OCI-LY3 (cell line): ENCODE results near the gene KPNB1.

Experiments used
- H2AFZ ChIP-seq: fragments of 200-600, 300-600 bp; shearing (Covaris generic); 2 replicates; pipeline ENCODE4 v1.6.0; 2014; ENCODE audit warnings: antibody characterized with exemption, low read depth, low read length
- H3K27ac ChIP-seq: fragments of 200-600, 300-600 bp; sonication (generic); 2 replicates; pipeline ENCODE4 v1.5.1; 2014; ENCODE audit warnings: mild to moderate bottlenecking, low read length, moderate library complexity, mixed read lengths
- H3K27me3 ChIP-seq: fragments of 200-600, 300-600 bp; sonication (generic); 2 replicates; pipeline ENCODE4 v1.6.1; 2014; ENCODE audit warnings: low read depth, low read length, mixed read lengths
- H3K36me3 ChIP-seq: fragments of 200-600, 300-600 bp; sonication (generic); replicated peaks from 2 replicates; pipeline ENCODE3; 2014; ENCODE audit warnings: low read depth, low read length, mixed read lengths
- H3K4me1 ChIP-seq: fragments of 300-600, 200-600 bp; sonication (generic); 2 replicates; pipeline ENCODE4 v1.6.1; 2014; ENCODE audit warnings: low read length, mixed read lengths
- H3K4me2 ChIP-seq: fragments of 200-600, 300-600 bp; sonication (generic); 2 replicates; pipeline ENCODE4 v1.6.1; 2014; ENCODE audit warnings: low read length, mixed read lengths
- H3K4me3 ChIP-seq: fragments of 300-600, 200-600 bp; sonication (generic); 2 replicates; pipeline ENCODE4 v1.5.1; 2014; ENCODE audit warnings: antibody characterized with exemption, mild to moderate bottlenecking, low read length, moderate library complexity
- H3K79me2 ChIP-seq: fragments of 300-600, 200-600 bp; shearing (Covaris generic); 2 replicates; pipeline ENCODE4 v1.6.1; 2014; ENCODE audit warnings: mild to moderate bottlenecking, low read length, mixed read lengths
- H3K9ac ChIP-seq: fragments of 300-600, 200-600 bp; shearing (Covaris generic); 2 replicates; pipeline ENCODE4 v1.6.0; 2014; ENCODE audit warnings: mild to moderate bottlenecking, low read length, moderate library complexity
- H3K9me3 ChIP-seq: fragments of 200-600, 300-600 bp; shearing (Covaris generic); 2 replicates; pipeline ENCODE4 v1.6.1; 2014; ENCODE audit warnings: low read length, mixed read lengths; ENCODE audit not compliant: insufficient read depth
- H4K20me1 ChIP-seq: fragments of 200-600, 300-600 bp; sonication (generic); 2 replicates; pipeline ENCODE4 v1.6.1; 2016; ENCODE audit warnings: low read length, mixed read lengths; ENCODE audit not compliant: insufficient read depth
- EZH2phosphoT487 ChIP-seq: fragments of 200-600 bp; shearing (Covaris generic); IDR thresholded peaks from 2 replicates; pipeline ENCODE4 v1.6.1; 2018; ENCODE audit warnings: antibody characterized with exemption, mixed run types, low read depth
- TF ChIP-seq, protein P1 (sequence below): fragments of 200-600, 300-600 bp; sonication (generic); IDR thresholded peaks from 2 replicates; pipeline ENCODE4 v1.5.1; 2014; ENCODE audit warnings: antibody characterized with exemption, low read length, low read depth

KPNB1 gene

DNA sequence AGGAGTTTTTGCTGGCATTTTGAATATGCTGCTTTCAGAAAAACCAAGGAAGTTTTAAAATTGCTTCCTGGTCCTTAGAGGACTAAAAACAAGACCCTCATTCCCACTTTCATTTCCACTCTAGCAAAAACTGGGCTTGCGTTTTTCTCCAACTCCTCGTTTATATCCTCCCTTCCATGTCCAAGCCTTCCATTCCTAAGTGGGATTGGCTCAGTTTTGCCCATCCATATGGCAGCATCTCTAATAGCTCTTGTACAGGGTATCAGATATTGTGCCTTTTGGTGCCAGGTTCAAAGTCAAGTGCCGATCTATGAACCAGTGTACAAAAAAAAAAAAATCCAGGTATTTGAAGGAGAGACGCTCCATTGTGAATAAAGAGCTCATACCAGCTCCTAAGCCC is 34.3 kb downstream of the KPNB1 start:
- no peaks in the 10 kb centered on the region for H3K79me2 ChIP-seq
- H3K9me3 ChIP-seq, result no peaks in the 10 kb centered on the region
- H3K27ac ChIP-seq, result no peak overlapping the region
- TF ChIP-seq, protein P1, sequence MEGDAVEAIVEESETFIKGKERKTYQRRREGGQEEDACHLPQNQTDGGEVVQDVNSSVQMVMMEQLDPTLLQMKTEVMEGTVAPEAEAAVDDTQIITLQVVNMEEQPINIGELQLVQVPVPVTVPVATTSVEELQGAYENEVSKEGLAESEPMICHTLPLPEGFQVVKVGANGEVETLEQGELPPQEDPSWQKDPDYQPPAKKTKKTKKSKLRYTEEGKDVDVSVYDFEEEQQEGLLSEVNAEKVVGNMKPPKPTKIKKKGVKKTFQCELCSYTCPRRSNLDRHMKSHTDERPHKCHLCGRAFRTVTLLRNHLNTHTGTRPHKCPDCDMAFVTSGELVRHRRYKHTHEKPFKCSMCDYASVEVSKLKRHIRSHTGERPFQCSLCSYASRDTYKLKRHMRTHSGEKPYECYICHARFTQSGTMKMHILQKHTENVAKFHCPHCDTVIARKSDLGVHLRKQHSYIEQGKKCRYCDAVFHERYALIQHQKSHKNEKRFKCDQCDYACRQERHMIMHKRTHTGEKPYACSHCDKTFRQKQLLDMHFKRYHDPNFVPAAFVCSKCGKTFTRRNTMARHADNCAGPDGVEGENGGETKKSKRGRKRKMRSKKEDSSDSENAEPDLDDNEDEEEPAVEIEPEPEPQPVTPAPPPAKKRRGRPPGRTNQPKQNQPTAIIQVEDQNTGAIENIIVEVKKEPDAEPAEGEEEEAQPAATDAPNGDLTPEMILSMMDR, result no peak
- TF ChIP-seq EZH2phosphoT487, result no peak
- H2AFZ ChIP-seq, result no peak overlapping the region
- H3K4me1 ChIP-seq, result no peaks in the 10 kb centered on the region
- no peaks in the 10 kb centered on the region for H3K27me3 ChIP-seq
- peaks cover 12% of the 10 kb centered on the region; the same call in 1 of the 2 replicates for H4K20me1 ChIP-seq
- H3K4me3 ChIP-seq, result no peak overlapping the region
- H3K4me2 ChIP-seq, result no peak overlapping the region
- H3K9ac ChIP-seq, result no peak overlapping the region
- peaks cover 51% of the 10 kb centered on the region for H3K36me3 ChIP-seq

DNA sequence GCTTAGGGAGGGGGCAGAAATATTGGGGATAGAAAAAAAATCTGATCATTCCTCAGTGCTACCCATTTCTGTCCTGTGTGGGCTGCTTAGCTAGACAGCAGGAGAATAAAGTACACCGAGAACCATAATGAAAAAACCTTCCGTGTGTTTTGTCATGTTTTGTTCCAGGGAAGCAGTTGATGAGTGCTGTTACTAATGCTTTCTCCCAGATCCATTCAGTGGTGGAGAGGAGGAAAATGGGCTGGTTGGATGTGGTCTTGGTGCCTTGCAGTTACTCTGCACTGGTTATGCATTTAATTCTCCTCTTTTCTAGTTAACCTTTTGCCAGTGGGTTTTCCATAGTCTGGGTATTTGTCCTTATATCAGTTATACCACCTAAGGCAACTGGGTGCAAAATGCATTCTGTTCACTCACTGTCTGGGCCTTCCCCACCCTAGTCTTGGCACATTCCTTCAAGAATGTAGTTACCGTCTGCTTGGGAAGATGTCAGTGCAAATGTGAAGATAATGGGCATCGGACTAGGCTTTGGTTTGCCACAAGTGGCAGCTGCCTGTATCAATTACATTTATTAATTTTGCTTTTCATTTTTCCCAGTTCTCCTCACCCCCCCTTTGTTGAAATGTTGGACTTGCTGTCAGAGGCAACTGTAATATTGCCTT is 34.9 kb downstream of the KPNB1 start:
- Histone ChIP-seq H3K27ac (no peak overlapping the region), H3K4me1 (no peaks in the 10 kb centered on the region), H2AFZ (no peak overlapping the region), H3K9ac (no peak overlapping the region), H4K20me1 (peaks cover 12% of the 10 kb centered on the region; the same call in 1 of the 2 replicates), H3K79me2 (no peaks in the 10 kb centered on the region), H3K9me3 (no peaks in the 10 kb centered on the region), H3K4me2 (no peak overlapping the region), H3K4me3 (no peak overlapping the region), H3K36me3 (peaks cover 47% of the 10 kb centered on the region), H3K27me3 (no peaks in the 10 kb centered on the region)
- TF ChIP-seq, protein P1, result no peak
- no peak for TF ChIP-seq EZH2phosphoT487

DNA sequence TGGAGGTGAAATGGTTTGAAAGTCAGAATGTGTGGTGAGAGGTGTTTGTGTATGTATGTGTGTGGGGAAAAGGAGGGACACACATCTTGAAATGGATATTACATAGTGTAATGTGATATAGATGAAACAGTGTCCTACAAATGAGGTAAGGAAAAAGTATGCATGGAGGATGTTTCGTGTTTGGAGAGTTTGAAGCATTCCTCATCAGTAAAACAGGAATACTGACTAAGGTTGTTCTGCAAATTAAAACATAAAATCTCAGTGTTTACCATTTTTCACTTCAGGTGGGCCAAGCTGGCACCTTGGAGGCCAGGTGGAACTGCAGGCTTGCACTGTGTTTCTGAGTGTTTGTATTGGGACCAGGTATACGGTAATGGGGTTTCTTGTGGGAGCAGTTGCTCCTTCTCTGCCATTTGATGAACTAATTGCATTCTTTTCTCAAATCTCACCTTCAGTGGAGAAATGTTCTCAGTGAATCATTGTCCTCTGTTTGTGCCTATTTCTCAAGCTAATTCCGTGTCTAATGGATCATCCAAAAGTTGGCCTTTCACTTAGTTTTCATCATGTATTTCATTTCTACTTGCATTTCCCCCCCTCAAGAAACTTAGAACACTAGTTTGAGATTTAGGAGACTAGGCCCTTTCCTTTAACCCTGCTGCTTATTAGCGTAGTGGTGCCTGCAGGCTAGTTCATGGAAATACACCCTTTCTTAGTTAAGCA is 36.0 kb downstream of the KPNB1 start:
- H3K9me3 ChIP-seq, result no peaks in the 10 kb centered on the region
- TF ChIP-seq EZH2phosphoT487, result no peak
- TF ChIP-seq, protein P1, result no peak
- no peak overlapping the region for H2AFZ ChIP-seq
- H3K4me2 ChIP-seq, result no peak overlapping the region
- H3K27ac ChIP-seq, result no peak overlapping the region
- H3K36me3 ChIP-seq, result peaks cover 37% of the 10 kb centered on the region
- H3K4me3 ChIP-seq, result no peak overlapping the region
- H3K27me3 ChIP-seq, result no peaks in the 10 kb centered on the region
- H3K79me2 ChIP-seq, result no peaks in the 10 kb centered on the region
- H3K9ac ChIP-seq, result no peak overlapping the region
- H3K4me1 ChIP-seq, result peaks cover 8% of the 10 kb centered on the region
- peaks cover 6% of the 10 kb centered on the region; the same call in 1 of the 2 replicates for H4K20me1 ChIP-seq

DNA sequence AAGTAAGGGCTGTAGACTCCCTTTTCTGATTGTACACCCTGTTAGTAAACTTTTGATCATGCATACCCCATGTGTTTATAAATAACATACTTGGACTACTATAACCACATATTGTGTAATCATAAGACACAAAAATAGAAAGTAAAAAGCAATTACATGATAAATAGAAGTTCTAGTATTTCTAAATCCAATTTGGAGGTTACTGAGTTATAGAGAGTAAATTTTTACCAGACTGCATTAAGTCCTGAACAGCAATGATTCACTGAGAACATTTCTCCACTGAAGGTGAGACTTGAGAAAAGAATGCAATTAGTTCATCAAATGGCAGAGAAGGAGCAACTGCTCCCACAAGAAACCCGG is 36.5 kb downstream of the KPNB1 start:
- H3K36me3 ChIP-seq, result peaks cover 35% of the 10 kb centered on the region

More for the DNA sequence above, 36.5 kb downstream of the KPNB1 start:
- Histone ChIP-seq H3K9ac (no peak overlapping the region), H4K20me1 (0 out of 2 replicates have a peak, but pooled peaks cover 5% of the 10 kb centered on the region), H3K79me2 (no peaks in the 10 kb centered on the region), H3K27ac (no peak overlapping the region), H3K27me3 (no peaks in the 10 kb centered on the region), H3K9me3 (no peaks in the 10 kb centered on the region), H2AFZ (no peak overlapping the region), H3K4me2 (no peak overlapping the region), H3K4me1 (peaks cover 8% of the 10 kb centered on the region), H3K4me3 (no peak overlapping the region)
- TF ChIP-seq, protein P1, result no peak
- no peak for TF ChIP-seq EZH2phosphoT487
